Renal pelvis (tissue), 4 donors: ENCODE data around the gene DDC. TPM values are rescaled to one million over a fixed set of nuclear protein-coding genes. Genes with fewer than 3 reads are reported as not detected.
A peak's percentile ranks its signal among the peaks of the same experiment; 100 is the strongest.

Experiments used
- DNase-seq: peaks from one replicate; pipeline ENCODE4 v3.0.0-alpha.2; 2013
- polyA plus RNA-seq, 3 donors: library from polyadenylated mRNA; unstranded; fragments of 120-200 nt; gene quantifications; one replicate each; pipeline ENCODE4 v1.2.1, GENCODE V29; 2013; ENCODE audit not compliant: insufficient read length in 3 of 3

Gene DDC
- polyA plus RNA-seq, 3 donors: 64.9 to 79.4 (median 73.4) TPM

DNA sequence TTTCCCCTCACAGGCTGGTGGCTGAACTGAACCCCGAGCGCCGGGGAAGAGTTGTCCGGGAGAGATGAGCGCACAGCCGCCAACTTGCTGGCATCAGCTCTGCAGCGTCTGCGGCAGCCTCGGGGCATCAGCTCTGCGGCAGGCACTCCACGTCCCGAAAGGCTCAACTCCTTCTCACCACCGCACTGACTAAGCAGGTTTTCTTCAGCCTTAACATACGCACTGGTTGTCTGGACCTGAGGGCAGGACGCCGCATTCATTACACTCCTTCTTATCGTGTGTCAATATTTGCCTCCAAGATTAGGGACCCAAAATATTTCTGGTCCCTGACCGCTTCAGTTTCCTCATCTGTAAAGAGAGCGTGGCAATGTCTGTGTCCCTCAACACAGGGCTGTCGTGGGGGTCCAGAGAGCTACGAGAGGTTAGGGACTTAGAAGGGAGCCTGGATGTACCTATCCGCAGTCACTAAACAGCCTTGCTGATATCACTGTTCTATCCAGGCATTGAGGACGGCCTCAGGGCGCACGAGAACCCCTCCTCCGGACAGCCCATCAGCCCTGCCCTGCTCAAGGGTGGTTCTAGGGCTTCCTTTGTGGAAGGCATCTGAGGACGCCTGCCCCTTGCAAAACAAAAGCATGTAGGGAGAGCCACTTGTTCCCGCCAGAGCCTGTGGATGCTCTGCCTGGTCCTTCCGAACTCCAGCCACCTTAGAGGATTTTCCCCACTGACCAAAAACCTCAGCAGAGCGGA, 72.3 kb downstream of the DDC start:
- no peak for DNase-seq

DNA sequence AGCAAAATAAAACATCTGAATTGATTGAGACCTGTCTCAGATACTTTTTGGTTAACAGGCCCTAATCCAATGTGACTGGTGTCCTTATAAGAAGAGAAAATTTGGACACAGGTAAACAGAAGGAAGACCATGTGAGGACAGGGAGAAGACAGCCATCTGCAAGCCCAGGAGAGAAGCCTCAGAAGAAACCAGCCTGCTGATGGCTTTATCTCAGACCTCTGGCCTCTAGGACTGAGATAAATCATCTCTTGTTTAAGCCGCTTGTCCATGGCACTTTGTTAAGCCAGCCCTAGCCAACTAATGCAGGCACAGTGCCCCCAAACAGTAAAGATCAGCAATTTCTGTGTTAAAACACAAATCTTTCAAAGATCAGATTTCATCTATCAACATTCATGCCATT, 73.3 kb downstream of the DDC start:
- no peak for DNase-seq

DNA sequence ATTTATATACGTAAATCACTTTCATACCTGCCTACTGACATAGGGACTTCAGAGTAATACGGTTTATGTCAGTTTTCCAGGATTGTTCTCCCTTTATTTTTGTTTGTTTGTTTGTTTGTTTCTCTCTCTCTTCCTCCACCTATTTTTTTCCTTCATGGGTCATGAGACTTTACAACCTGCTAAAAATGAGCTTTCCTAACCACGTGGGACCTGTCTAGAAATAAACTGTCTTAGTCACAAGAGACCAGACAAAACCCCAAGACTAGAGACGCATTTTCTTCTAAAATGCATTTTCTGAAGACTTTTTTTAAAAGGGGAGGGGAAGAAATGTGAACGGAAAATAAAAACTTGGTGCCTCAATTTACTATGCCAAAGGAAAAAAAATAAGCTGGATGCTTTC, 74.0 kb downstream of the DDC start:
- no peak for DNase-seq

DNA sequence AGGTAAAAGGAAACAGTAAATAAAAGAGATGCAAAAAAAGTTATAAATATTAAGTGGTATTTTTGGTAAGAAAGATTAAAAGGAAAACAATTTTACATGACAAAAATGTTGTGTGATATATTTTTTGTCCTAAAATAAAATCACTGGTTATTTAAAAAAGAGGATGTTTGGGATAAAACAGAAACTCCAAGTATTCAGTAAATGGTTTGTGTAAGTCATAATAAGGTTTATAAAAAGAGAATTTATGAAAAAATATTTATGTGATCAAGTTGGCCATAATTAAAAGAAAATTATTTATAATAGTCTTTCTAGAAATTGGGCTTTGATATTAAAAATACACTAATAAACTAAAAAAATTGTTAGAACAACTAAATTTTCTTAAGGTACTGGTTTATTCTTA, 76.8 kb downstream of the DDC start:
- DNase-seq: no peak

DNA sequence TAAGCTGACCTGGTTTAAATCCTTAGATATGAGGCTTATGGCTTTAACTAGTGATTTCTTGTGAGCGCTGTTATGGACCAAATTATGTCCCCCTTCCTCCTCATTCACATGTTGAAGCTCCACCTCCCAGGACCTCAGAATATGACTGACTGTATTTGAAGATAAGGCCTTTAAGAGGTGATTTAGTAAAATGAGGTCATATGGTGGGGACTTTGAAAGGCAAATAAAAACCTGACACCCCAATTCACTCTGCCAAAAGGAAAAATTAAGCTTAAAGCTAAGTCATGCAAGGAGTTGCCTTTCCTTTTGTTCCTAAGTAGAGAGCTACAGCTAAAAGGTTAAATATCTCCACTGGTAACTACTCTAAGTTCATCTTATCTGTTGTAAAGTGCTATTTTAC, 78.7 kb downstream of the DDC start:
- DNase-seq: no peak

DNA sequence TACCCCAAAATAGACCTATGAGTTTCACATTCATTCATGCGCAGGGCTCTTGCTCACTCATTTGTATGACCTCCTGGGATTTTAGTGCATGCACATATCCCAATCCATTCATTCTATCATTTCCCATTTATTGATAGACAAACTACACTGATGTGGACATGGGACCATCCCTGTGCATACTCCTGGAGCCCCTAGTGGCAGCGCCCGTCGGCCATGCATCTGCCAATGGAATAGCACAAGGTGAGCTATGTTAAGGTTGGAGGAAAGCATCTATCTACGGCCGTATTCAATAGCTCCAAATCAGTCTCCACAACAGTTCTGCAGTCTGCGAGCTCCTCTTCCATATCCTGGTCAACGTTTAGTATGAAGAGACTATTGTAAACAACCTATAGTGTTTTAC, 83.3 kb downstream of the DDC start:
- no peak for DNase-seq

DNA sequence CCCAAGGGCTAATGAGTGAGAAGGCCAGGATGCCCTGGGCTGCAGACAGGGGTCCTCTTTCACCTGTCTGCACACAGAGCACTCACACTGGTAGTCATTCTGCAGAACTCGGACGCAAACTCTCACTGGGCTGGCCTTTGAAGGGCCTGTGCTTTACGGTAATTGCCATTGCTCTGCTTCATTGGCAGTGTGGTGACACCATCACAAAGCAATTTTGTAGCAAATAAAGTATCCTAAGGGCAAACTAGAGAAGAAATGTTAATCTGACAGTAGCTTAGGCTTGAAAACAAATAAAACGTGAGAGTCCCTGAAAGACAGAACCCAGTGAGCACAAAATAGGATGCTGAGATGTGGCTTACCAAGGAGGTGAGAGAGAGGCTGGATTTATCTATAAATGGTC, 84.4 kb downstream of the DDC start:
- no peak for DNase-seq

DNA sequence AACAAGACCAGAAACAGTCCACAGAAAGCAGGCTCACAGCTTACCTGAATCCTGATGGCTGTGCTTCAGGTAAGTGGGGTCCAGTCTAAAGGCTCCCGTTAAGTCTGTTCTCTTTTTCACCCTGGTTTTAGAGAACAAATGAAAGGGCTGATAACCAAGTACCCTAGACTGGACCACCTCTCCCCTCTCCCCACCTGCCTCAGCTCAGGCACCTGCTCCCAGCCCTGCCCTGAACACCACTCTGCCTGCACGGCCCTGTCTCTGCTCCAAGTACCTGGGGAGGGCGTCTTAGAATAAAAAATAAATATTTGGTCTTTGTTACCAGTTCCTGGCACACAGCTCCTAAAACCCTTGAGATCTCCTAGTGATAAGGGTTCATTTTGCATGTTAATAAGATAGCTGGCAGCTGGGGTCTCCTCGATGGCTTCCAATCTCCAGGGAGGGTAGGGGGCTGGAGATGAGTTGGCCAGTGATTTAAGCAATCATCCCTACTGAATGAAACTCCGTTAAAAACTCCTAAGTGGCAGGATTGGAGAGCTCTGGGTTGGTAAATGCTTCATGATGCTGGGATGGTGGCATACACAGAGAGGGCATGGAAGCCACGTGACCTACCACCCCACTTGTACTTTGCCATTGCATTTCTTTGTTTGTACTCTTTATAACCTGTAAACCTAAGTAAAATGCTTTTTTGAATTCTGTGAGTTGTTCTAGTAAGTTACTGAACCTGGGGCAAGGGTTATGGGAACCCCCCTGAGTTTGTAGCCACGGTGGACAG, 85.3 kb downstream of the DDC start:
- DNase-seq: no peak

DNA sequence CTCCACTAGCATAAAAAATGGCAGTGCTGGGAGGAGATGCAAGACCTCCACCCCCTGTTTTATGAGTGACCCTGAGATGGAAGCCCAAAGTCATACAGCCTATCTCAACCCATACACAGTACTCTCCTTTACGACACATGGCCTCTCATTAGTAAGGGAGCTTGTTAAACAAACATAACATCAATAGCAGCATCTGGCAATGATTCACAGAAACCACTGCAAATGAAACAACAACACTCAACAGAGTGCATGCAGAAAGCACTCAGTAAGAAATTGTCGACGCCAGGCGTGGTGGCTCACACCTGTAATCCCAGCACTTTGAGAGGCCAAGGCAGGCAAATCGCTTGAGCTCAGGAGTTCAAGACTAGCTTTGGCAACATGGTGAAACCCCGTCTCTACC, 87.6 kb downstream of the DDC start:
- DNase-seq: no peak

DNA sequence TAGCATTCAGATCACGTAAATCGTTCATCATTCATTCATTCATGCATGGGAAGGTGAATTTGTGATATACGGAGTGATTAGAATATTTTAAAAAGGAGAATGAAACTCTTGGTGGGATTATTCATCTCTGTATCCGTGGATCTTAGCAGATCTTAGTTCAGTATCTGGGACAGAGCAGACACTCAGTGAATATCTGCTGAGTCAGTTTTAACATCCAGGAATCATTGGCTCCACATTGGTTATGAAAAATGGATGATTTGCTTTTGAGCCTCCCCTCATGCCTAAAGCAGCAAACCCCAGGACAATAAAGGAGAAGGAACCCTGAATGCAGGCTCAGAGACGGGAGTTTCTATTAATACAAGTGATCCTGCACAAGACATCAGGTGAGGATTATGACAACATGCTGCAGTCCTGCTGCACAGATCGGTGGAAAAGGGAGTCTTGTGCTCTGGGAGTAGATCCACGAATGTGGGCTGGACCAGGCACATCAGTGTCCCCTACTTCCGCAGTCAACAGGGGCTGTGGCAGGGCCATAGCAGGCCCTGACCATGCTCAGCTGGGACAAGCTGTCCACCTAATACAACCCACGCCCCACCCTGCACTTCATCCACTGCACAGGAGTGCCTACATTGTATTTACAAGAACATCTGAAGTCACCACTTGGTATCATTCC, 88.1 kb downstream of the DDC start:
- DNase-seq: no peak

DNA sequence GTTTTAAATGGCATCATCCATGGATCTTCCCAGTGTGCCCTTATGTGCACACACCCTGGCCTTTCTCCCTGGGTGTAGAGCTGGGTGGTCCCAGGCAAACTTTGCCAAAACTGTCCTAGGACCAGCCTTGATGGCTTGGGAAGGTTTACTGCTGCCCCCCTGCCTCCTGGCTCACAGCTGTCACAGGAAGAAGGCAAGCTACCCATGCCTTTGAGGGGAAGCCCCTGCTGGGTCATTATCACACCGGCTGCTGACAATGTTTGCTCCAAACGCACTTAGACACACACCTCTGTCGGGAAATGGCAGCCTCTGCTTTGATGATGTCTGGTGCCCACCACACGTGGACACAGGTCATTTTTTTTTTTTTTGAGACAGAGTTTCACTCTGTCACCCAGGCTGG, 89.9 kb downstream of the DDC start:
- no peak for DNase-seq

DNA sequence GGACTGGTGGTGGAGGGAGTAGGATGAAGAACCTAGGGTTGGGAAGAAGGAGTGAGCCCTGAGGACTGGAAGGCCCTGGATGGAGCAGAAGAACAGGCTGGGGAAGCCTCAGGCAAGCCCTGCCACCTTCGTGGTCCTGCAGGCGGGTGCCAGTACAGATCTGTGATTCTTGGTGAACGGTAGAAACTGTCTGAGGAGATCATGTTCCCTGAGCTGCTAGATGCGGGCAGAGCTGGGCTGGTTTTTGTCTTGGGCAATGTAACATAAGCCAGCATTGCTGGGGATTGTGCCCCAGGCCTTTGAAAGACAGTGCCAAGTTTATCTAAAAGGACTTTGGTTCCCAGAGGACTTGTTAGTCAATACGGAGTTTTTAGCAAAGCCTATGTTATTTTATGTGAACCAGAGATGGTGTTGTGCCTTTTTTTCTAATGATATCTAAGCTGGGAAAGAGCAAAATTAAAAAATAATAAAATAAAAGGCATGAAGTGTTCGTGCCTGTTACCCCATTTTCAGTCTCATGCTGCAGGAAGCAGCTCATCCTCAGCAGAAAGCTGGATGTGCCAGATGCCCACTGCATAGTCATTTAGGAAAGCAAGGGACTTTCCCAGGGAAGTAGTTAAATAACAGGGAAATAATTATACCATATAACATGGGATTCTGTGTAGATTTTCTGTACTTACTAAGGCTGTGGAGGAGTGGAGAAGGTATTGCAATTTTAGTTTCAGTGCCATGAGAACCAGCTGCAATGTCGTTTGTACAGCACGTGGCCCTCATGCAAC, 90.6 kb downstream of the DDC start:
- DNase-seq: no peak

DNA sequence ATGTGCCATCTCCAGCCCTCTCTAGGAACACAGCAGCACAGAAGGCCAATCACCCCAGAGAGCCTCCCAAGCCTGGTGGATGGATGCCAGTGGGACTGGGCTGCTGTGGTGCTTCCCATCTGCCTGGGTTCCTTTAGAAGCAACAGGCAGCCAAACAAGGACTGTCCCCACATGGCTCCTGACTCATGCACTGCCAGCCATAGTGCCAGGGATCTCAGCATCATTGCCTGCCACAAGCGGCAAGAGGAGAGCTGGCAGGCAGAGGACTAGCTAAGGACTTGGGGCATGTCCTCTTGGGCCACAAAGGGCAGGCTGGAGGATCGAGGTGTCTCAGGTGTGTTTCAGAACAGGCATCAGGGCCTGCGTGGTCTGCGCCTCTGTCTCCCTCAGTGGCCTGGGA, 91.7 kb downstream of the DDC start:
- no peak for DNase-seq

DNA sequence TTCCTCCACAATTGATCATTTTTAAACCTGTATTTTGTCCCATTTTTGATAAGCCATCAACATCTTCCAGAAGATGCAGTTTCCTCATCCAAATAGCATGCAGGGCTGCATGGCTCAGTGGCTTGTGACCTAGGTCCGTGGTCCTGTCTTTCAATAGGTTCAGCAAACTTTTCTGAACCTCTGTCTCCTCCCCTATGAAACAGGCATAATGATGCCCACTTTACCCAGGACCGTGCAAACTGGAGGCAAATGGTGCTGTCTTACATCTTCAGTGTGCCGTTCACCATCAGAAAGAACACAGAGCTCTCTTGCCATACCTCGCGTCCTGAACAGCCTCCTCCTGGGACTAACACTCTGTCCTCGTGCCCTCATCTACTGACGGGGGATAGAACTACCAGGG, 92.8 kb downstream of the DDC start:
- DNase-seq: no peak

DNA sequence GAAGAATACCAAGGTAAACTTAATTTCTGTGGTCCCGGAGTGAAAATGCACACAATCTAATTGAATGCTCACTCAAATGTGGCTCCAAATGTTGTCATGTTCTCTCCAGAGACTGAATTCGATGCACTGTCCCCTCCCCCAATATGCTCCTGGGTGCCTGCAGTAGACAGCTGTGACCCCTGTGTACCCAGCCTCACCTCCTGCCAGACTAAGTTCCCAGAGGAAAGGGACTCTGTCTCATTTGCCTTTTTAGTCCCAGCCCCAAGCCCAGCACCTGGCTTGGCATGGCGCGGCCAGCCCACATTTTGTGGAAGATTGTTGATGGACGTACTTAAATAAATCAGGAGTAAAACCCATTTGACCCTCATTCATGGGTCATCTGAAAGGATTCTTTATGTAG, 93.2 kb downstream of the DDC start:
- DNase-seq: no peak

DNA sequence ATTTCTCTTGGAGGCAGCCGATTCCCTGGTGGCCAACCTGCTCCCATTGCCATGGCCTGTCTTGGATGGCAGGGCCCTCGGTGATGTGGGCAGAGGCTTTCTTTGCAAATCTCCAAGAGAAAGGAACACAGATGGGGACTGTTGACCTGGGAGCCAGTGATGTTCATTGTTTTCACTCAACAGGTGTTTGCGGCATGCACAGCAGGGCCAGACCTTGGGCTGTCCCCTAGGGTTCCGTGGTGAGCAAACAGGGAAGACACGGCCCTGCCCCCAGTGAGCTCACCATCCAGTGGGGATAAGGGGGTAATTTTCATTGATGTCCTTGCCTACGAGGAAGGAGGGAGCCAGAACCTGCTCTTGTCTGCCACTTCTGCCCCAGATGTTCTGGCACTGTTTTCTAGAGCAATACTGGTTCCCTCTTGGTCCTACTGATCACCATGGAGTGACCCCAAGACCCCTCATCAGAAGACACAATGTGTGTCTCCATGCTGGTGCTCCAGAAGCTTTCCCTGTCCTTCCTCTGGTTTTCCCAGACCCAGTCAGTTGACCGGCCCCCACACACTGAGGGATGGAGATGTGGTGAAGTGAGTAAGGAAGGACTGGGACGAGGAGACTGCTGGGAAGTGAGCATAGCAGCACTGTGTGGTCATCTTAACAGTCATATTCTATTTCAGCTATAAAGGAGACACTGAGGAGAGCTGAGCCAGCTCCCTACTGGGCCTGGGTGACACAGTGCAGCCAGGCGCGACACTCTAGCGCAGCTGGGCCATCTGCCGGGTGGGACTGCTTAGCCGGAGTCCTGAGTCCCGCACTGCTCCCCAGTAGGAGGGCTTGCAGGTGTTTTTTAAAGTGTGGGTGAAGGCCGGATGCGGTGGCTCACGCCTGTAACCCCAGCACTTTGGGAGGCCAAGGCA, 94.7 kb downstream of the DDC start:
- DNase-seq: no peak

DNA sequence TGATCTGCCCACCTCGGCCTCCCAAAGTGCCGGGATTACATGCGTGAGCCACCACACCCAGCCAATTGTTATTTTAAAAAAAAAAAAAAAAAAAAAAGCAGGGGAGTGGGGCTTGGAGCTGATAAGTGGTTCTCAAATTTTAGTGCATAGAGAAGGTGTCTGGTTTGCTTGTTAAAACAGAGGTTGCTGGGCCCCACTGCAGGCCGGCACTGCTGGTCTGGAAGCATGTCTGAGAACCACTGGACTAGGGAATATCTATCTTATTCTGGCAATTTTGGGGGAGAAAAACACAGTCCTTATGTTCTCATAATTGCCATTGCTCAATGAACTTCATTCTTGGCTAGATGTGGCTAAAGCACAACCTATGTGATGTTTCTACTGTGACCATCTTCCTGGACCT, 96.0 kb downstream of the DDC start:
- DNase-seq: no peak

DNA sequence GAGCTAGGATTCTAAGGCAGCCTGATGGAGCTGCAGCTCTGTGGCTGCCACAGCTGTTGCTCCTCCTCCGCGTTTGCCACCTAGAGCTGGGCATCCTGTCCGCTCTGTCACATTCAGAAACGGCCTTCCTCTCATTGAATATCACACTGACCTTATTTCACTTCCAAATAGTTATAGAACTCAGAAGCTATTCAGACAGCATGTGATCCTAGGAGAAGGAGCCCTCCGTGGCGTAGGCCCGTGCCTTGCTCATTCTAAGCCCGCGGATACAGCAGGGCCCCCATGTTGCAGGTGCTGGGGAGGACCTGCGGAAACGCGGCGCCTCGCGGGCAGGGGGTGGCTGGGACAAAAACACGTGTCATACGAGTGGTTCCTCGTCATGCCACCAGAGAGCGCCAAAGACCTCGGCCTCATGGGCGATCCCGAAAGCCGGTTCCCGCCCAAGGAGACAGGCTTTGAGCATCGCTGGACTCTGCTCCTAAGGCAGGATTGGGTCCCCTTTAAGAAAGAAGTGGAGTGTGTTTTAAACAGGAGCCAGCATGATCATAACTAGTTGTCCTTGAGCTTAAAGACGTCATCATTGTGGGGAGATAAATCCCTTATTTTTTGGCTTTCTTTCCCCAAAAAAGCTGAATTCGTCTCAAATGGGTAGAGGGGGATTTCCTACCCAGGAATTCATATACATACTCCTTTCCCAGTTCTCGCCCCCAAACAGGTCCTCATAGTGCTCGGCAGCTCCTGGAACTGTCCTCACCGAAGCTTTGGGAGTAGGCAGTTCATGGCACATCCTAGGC, 97.2 kb downstream of the DDC start:
- peak; percentile 62 for DNase-seq

DNA sequence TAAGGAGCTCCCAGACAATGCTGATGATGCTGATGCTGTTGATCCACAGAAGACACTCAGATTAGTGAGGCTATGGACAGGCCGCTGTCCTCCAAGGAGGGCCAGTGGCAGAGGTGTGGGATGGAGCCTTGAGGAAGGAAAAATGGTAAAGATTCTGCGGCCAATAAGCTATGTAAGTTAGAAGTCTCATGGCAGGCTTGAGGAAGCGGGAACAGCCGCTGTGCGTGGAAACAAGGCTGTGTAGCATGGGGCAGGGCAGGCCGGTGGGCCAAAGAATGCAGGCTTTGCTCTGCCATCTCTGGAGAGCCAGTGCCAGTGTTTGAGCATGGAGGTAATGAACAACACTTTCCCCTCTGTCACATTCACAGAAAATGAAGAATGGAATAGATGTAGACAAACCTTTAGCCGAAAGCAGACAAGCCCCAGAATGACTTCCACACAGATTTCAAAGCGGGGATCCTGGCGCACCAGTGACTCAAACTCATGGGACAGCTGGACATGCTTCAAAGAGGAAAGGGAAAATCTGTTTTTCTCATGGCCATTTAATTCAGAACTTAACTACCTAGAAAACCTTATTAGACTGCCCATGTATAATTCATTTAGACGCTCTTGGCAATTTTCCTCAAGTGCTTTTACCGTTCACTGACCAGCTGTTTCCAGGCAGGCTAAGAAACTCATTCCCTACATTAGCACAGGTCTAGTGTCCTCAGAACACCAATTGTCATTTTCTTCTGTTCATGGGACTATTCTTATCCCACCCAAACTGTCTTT, 98.2 kb downstream of the DDC start:
- peak; percentile 15 for DNase-seq

DNA sequence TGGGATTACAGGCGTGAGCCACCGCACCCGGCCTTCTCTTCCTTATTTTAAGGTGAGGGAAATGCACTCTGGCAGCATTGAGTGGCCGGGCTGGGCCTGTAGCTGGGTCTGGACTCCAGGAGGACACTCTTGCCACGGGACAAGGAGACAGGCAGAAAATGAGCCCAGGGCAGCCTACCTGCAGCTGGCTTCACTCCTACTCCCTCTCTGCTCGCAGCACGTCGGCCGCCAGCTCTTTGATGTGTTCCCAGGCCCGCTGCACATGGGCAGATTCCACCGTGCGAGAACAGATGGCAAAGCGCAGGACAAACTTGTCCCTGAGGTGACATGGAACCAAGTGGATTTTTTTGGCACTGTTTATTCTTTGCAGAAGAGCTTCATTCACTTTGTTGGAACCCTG, 102.2 kb downstream of the DDC start:
- no peak for DNase-seq
